Brain microvascular endothelial cell (primary cell): ENCODE data around the gene FBN1.

Source experiments
- DNase-seq: peaks from one replicate; pipeline ENCODE4 v3.0.0-alpha.2; 2020
- H3K27ac ChIP-seq: fragments of 250-450 bp; sonication (Bioruptor Pico); 2 replicates; pipeline ENCODE4 v1.5.1; 2020; ENCODE audit warnings: mild to moderate bottlenecking, moderate library complexity
- H3K27me3 ChIP-seq: fragments of 250-450 bp; sonication (Bioruptor Pico); replicated peaks from 2 replicates; pipeline ENCODE4 v1.5.1; 2020; ENCODE audit warnings: mild to moderate bottlenecking
- H3K36me3 ChIP-seq: fragments of 250-450 bp; sonication (Bioruptor Pico); replicated peaks from 2 replicates; pipeline ENCODE4 v1.5.1; 2020; ENCODE audit warnings: mild to moderate bottlenecking
- H3K4me3 ChIP-seq: 2 replicates; pipeline ENCODE4 v1.5.1; 2011; ENCODE audit warnings: low read depth, mild to moderate bottlenecking, control low read depth, low read length, moderate library complexity
- in situ Hi-C: cut with HindIII; loops from 2 replicates; pipeline ENCODE4 v1.10.0; 2017; ENCODE audit warnings: low sequenced_read_pairs, low pct_ligation_motif_present
- TF ChIP-seq, protein P1 (sequence below): IDR thresholded peaks from 2 replicates; pipeline ENCODE4 v1.5.1; 2011; ENCODE audit warnings: low read depth, mild to moderate bottlenecking, moderate library complexity, low read length, control low read depth, inconsistent platforms; ENCODE audit errors: missing control alignments

FBN1 gene

DNA sequence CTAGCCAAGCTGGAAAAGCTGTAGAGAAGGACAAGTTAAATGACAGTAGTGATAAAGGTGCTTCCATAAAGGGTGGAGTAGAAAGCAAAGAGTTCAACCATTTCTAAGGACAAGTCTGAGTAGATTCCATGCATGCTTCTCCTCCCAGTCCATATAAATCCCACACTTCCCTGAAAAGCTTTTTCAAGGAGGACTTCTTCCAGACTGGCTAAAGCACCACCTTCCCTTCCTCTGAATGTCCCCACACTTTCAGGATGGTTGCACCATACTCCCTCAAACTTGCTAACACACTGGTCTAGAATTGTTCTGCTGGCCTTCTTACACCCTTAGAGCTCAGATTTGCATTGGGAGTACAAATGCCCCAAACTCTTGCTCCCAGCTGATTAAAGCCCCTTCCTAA, 40.9 kb downstream of the FBN1 start:
- peaks cover 53% of the 10 kb centered on the region for H3K36me3 ChIP-seq
- H3K4me3 ChIP-seq: no peak overlapping the region
- H3K27me3 ChIP-seq: no peaks in the 10 kb centered on the region
- in situ Hi-C loops: no loop called here
- peak overlapping the region; percentile 85 for H3K27ac ChIP-seq
- TF ChIP-seq, protein P1, sequence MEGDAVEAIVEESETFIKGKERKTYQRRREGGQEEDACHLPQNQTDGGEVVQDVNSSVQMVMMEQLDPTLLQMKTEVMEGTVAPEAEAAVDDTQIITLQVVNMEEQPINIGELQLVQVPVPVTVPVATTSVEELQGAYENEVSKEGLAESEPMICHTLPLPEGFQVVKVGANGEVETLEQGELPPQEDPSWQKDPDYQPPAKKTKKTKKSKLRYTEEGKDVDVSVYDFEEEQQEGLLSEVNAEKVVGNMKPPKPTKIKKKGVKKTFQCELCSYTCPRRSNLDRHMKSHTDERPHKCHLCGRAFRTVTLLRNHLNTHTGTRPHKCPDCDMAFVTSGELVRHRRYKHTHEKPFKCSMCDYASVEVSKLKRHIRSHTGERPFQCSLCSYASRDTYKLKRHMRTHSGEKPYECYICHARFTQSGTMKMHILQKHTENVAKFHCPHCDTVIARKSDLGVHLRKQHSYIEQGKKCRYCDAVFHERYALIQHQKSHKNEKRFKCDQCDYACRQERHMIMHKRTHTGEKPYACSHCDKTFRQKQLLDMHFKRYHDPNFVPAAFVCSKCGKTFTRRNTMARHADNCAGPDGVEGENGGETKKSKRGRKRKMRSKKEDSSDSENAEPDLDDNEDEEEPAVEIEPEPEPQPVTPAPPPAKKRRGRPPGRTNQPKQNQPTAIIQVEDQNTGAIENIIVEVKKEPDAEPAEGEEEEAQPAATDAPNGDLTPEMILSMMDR: no peak
- no peak for DNase-seq

DNA sequence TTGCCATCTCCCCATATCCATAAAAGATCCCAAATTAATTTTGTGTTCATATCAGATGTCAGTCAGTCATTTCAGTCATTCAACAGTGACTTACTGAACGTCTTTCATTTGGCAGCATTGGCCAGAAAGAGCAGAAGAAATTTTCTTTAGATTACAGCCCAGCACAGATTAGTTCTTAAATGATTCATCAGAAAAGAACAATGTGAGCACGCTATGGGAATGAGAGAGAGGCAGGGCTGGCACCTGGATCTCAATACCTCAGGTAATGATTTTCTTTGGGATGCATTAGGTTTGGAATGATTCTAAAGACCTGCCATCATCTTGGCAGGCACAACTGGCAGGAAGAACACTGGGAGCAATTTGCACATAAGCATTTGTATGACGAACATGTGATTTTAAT, 41.6 kb downstream of the FBN1 start:
- TF ChIP-seq, protein P1: no peak
- Histone ChIP-seq H3K4me3 (no peak overlapping the region), H3K36me3 (peaks cover 50% of the 10 kb centered on the region), H3K27me3 (no peaks in the 10 kb centered on the region), H3K27ac (peak overlapping the region; percentile 85)
- in situ Hi-C loops: no loop called here
- no peak for DNase-seq

DNA sequence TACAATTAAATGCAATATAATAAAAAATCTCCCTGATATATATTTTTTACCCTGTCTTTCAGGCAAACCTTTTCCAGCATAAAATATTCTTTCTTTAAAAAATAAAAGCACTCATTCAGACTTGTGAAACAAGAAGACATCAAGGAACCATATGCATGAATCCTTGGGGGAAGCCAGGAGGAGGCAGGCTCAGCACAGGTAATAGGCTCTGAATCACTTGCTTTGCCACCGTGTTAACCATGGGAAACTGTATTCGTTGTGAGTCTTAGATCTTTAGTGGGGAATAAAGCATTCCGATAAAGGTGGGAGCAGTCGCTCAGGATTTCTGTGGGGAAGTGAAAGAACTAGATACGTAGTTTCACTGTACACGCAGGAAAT, 42.4 kb downstream of the FBN1 start:
- in situ Hi-C loops: no loop called here
- Histone ChIP-seq H3K27me3 (no peaks in the 10 kb centered on the region), H3K4me3 (no peak overlapping the region), H3K27ac (peak overlapping the region; percentile 85), H3K36me3 (peaks cover 51% of the 10 kb centered on the region)
- no peak for DNase-seq
- TF ChIP-seq, protein P1: peak; percentile 36

DNA sequence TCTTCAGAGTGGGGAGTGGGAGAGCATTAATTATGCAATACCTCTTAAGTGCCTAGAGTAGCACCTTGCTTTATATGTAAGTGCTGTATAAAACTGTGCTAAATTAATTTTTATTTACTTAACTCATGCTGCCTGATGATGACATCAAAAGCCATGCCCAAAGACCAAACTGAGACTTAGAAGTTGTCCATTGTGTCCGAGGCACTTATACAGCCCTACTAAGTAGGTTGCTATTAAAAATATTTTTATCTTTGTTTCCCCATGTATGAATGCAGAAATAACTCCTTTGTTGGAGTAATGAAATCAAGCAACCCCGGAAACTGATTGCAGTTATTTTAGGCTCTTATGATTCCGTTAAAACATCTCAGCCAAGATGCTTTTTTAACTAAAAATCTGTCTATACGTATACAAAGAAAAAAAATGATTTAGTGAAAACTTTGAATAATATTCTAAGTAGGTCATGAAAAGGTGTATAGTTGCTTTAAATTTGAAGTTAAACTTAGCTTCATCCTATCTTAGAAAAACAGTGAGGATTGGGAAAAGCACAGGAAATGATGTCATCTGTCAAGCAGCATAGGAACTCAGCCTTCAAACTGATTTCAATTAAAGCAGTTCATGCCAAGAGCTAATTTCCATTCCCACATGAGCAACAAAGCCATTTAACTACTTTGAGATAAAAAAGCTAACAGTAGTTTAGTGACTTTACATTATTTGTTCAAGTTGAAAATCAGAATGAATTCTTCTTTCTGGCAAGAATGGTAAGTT, 43.0 kb downstream of the FBN1 start:
- peak; percentile 48 for DNase-seq
- TF ChIP-seq, protein P1: no peak
- H3K4me3 ChIP-seq: no peak overlapping the region
- H3K36me3 ChIP-seq: peaks cover 53% of the 10 kb centered on the region
- no peaks in the 10 kb centered on the region for H3K27me3 ChIP-seq
- in situ Hi-C loops: no loop called here
- peak overlapping the region; percentile 85 for H3K27ac ChIP-seq

DNA sequence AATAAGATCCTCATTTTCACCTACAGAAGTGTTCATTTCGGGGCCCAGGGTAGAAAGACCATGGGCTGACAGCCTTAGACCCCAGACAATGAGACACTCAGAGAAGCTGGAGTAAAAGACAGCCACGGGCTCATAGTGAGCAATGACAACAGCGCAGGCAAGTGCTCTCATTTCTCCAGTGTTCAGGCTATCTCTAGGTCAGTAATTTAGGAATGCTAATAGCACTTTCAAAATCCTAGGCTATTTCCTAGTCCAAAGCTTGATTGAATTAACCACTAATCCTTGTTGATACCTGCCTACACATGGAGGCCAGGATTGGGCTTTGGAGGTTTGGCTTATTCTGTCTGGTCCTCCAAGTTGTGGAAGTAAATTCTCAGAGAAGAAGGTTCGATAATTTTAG, 44.4 kb downstream of the FBN1 start:
- H3K4me3 ChIP-seq: no peak overlapping the region
- TF ChIP-seq, protein P1: no peak
- peak overlapping the region; percentile 5 for H3K27ac ChIP-seq
- no peaks in the 10 kb centered on the region for H3K27me3 ChIP-seq
- in situ Hi-C loops: no loop called here
- H3K36me3 ChIP-seq: peaks cover 59% of the 10 kb centered on the region
- DNase-seq: no peak

DNA sequence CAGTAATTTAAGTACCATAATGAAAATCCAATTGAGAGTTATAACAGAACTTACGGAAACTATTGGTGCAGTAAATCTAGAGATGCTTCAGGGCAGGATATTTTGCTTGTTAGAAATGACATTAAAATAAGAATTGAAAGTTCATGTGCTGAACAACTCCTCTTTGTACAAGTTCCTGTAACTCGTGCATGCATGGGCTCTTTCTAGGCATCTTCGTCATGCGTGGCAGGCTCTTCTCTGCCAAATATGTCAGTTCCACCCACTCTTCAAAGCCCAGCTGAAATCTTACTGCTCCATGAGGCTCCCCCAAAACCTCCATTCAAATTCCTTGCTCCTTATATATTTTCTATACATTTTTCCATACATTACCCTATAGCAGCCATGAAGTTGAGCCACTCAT, 48.7 kb downstream of the FBN1 start:
- in situ Hi-C loops: no loop called here
- Histone ChIP-seq H3K27ac (no peak overlapping the region), H3K27me3 (no peaks in the 10 kb centered on the region)

More for the DNA sequence above, 48.7 kb downstream of the FBN1 start:
- Histone ChIP-seq H3K4me3 (no peak overlapping the region), H3K36me3 (peaks cover 80% of the 10 kb centered on the region)
- TF ChIP-seq, protein P1: no peak
- DNase-seq: no peak
